HepG2 (cell line): ENCODE results near the gene FBF1. TPM values are rescaled to one million over a fixed set of nuclear protein-coding genes. Genes with fewer than 3 reads are reported as not detected.

Experiments used
- ATAC-seq: fragments of 200-7000 bp; cut with Tn5 transposase; 3 replicates; pipeline ENCODE4 v1.9.1; 2020; ENCODE audit warnings: mild to moderate bottlenecking, moderate library complexity
- BruUV-seq: library from RNA; stranded (reverse); fragments of 400-500 nt; replicated peaks from 2 replicates; lab custom pipeline; 2021; lab: Mats Ljungman, UMichigan
- CTCF ChIA-PET: fragments of 300-600 bp; formaldehyde crosslinking; extraction: SDS; loops from one replicate; lab custom pipeline; 2021; ENCODE audit warnings: low total read pairs, inconsistent platforms, low intra/inter-chr PET ratio; lab: Yijun Ruan, JAX
- POLR2A ChIA-PET: fragments of 350-600 bp; sonication (Branson Sonifier 250); formaldehyde crosslinking; loops from one replicate; lab custom pipeline; 2020; ENCODE audit warnings: antibody characterized with exemption, inconsistent platforms; lab: Yijun Ruan, JAX
- DNase-seq: peaks from one replicate; pipeline ENCODE4 v3.0.0-alpha.2; 2015; ENCODE audit warnings: low spot score
- FAIRE-seq: peaks from 3 replicates; lab custom pipeline; 2011; peaks lifted over from hg19 to GRCh38; lab: Jason Lieb, UNC
- H2AFZ ChIP-seq: one replicate; pipeline ENCODE4 v1.6.1; 2011; ENCODE audit warnings: low read length, inconsistent platforms
- H3K27ac ChIP-seq: fragments of 300-600 bp; 3 replicates; pipeline ENCODE4 v1.8.0; 2011; ENCODE audit warnings: mixed run types, mild to moderate bottlenecking, mixed read lengths, low read length, inconsistent platforms; ENCODE audit not compliant: insufficient read depth; ENCODE audit errors: extremely low read length
- H3K27me3 ChIP-seq, 2 experiments: fragments of 200-600 bp in 1 of 2; 2 replicates in 1 of 2; 3 replicates in 1 of 2; pipeline versions ENCODE4 v1.6.0 to v1.8.0; 2011; ENCODE audit warnings: low read length in 2 of 2, mild to moderate bottlenecking in 2 of 2, moderate library complexity in 2 of 2, inconsistent platforms in 1 of 2; ENCODE audit not compliant: insufficient read depth in 2 of 2, control insufficient read depth in 1 of 2
- H3K36me3 ChIP-seq, 2 experiments: fragments of 200-600 bp in 1 of 2; replicated peaks in 1 of 2; 2 replicates in 1 of 2; 3 replicates in 1 of 2; pipeline versions ENCODE4 v1.5.1 to v1.8.0; 2011; ENCODE audit warnings: low read length in 2 of 2, inconsistent platforms in 1 of 2; ENCODE audit not compliant: insufficient read depth in 2 of 2, control insufficient read depth in 1 of 2
- H3K4me1 ChIP-seq: 2 replicates; pipeline ENCODE4 v1.5.1; 2012; ENCODE audit warnings: low read length, inconsistent platforms; ENCODE audit not compliant: insufficient read depth
- H3K4me2 ChIP-seq: 2 replicates; pipeline ENCODE4 v1.6.0; 2011; ENCODE audit warnings: low read depth, low read length, inconsistent platforms
- H3K4me3 ChIP-seq, 3 experiments: fragments of 200-600 bp in 1 of 3; sonication (generic), shearing (Covaris generic) in 1 of 3; replicated peaks in 1 of 3; 2 replicates each; pipeline ENCODE4 v1.5.1; 2011 to 2016; ENCODE audit warnings: low read length in 3 of 3, inconsistent platforms in 2 of 3, low read depth in 2 of 3, mild to moderate bottlenecking in 2 of 3, control low read depth in 1 of 3, mixed read lengths in 1 of 3; ENCODE audit not compliant: insufficient read depth in 1 of 3
- H3K79me2 ChIP-seq: one replicate; pipeline ENCODE4 v1.6.1; 2011; ENCODE audit warnings: low read length, inconsistent platforms; ENCODE audit not compliant: insufficient read depth
- H3K9ac ChIP-seq: 2 replicates; pipeline ENCODE4 v1.6.0; 2011; ENCODE audit warnings: mild to moderate bottlenecking, low read depth, low read length, inconsistent platforms; ENCODE audit not compliant: insufficient read depth
- H3K9me3 ChIP-seq: 2 replicates; pipeline ENCODE4 v1.5.1; 2012; ENCODE audit warnings: mild to moderate bottlenecking, low read length
- H4K20me1 ChIP-seq: 2 replicates; pipeline ENCODE4 v1.6.0; 2011; ENCODE audit warnings: inconsistent platforms, mild to moderate bottlenecking, low read length, moderate library complexity; ENCODE audit not compliant: insufficient read depth
- AGO1 ChIP-seq: fragments of 200-400 bp; formaldehyde crosslinking; IDR thresholded peaks from 2 replicates; pipeline ENCODE4 v1.6.1; 2017; ENCODE audit warnings: mild to moderate bottlenecking, low read depth, low read length, moderate library complexity; ENCODE audit not compliant: poor library complexity, severe bottlenecking
- CBX5 ChIP-seq: sonication (generic); formaldehyde crosslinking; IDR thresholded peaks from 2 replicates; pipeline ENCODE4 v1.4.0; 2020; ENCODE audit warnings: missing genetic modification reagents, borderline replicate concordance
- DMAP1 ChIP-seq: IDR thresholded peaks from 2 replicates; pipeline ENCODE4 v1.6.1; 2016
- KDM2A ChIP-seq: sonication (generic); formaldehyde crosslinking; IDR thresholded peaks from 2 replicates; pipeline ENCODE4 v1.4.0; 2020; ENCODE audit warnings: low read depth, missing genetic modification reagents, borderline replicate concordance
- KDM5B ChIP-seq: sonication (generic); formaldehyde crosslinking; IDR thresholded peaks from 2 replicates; pipeline ENCODE4 v1.4.0; 2020; ENCODE audit warnings: missing genetic modification reagents, mild to moderate bottlenecking, borderline replicate concordance
- KLF16 ChIP-seq, 2 experiments: sonication (generic) in 1 of 2; formaldehyde crosslinking in 1 of 2; IDR thresholded peaks; 2 replicates each; pipeline versions ENCODE4 v1.6.1 to v1.8.0; 2016 to 2023; ENCODE audit warnings: missing genetic modification reagents in 2 of 2, missing compliant biosample characterization in 1 of 2
- NCOR1 ChIP-seq: fragments of 200-600 bp; sonication (generic); IDR thresholded peaks from 2 replicates; pipeline ENCODE4 v1.7.0; 2017; ENCODE audit warnings: antibody characterized with exemption, low read length, borderline replicate concordance
- NFKBIZ ChIP-seq: IDR thresholded peaks from 2 replicates; pipeline ENCODE4 v1.6.1; 2018; ENCODE audit warnings: missing genetic modification reagents, missing compliant biosample characterization
- PHF8 ChIP-seq: sonication (generic); formaldehyde crosslinking; IDR thresholded peaks from 2 replicates; pipeline ENCODE4 v1.5.0; 2020; ENCODE audit warnings: missing genetic modification reagents
- ZNF253 ChIP-seq: sonication (generic); formaldehyde crosslinking; IDR thresholded peaks from 2 replicates; pipeline ENCODE4 v1.8.0; 2022; ENCODE audit warnings: mild to moderate bottlenecking, missing genetic modification reagents, borderline replicate concordance
- ZNF44 ChIP-seq: sonication (generic); formaldehyde crosslinking; IDR thresholded peaks from 2 replicates; pipeline ENCODE4 v1.5.1; 2020; ENCODE audit warnings: mild to moderate bottlenecking, missing genetic modification reagents
- ZNF510 ChIP-seq: sonication (generic); formaldehyde crosslinking; IDR thresholded peaks from 2 replicates; pipeline ENCODE4 v1.4.0; 2020; ENCODE audit warnings: low read depth, mild to moderate bottlenecking, missing genetic modification reagents
- ZNF550 ChIP-seq: sonication (generic); formaldehyde crosslinking; IDR thresholded peaks from 2 replicates; pipeline ENCODE4 v1.4.0; 2020; ENCODE audit warnings: mild to moderate bottlenecking, missing genetic modification reagents, borderline replicate concordance
- WGBS: methylation state at CpG from one replicate; pipeline ENCODE4 v1.1.6; 2017; ENCODE audit warnings: low lambda C conversion rate; 5-methylcytosine and 5-hydroxymethylcytosine counted together
- in situ Hi-C: cut with HindIII; loops from 2 replicates; pipeline ENCODE4 v1.10.0; 2017; ENCODE audit warnings: low pct_unique_long_range_greater_than_20kb; ENCODE audit not compliant: extremely low pct_ligation_motif_present
- intact Hi-C: fragments of 100-400 bp; cut with micrococcal nuclease; formaldehyde crosslinking; loops from one replicate; pipeline ENCODE4 v1.10.0; 2022; ENCODE audit not compliant: unreplicated experiment
- polyA plus RNA-seq, 8 experiments: library from polyadenylated mRNA; depleted of rRNA in 3 of 8; stranded (reverse) in 7 of 8; unstranded in 1 of 8; fragments of >200 nt; fragmentation: Illumina TruSeq in 4 of 8; extraction: Trizol in 4 of 8; gene quantifications; 2 replicates each; pipeline versions ENCODE4 v1.2.1 to v1.2.3, GENCODE V29; 2011 to 2016; ENCODE audit warnings: low read depth in 4 of 8, missing spikeins in 1 of 8, mixed read lengths in 1 of 8; ENCODE audit not compliant: insufficient read depth in 1 of 8
- total RNA-seq, 5 experiments: library from RNA; depleted of rRNA; stranded (reverse); fragments of >200 nt; fragmentation: Illumina TruSeq; extraction: Trizol; gene quantifications; 2 replicates each; pipeline ENCODE4 v1.2.3, GENCODE V29; 2016; ENCODE audit warnings: low read depth in 1 of 5
- TF ChIP-seq, protein P1 (sequence below): sonication (generic); formaldehyde crosslinking; conservative IDR thresholded peaks from 2 replicates; pipeline ENCODE4 v1.8.1; 2023; ENCODE audit warnings: missing genetic modification reagents
- TF ChIP-seq, protein P2 (sequence below): IDR thresholded peaks from 2 replicates; pipeline ENCODE4 v1.6.1; 2016; ENCODE audit warnings: mild to moderate bottlenecking, missing biosample characterization, missing genetic modification reagents
- TF ChIP-seq, protein P3 (sequence below): fragments of 450-650 bp; IDR thresholded peaks from 2 replicates; pipeline ENCODE4 v1.6.1; 2016

FBF1 gene
- total and polyA plus RNA-seq, 2 of the 13 experiments (the other 11 are each of a cell fraction or from before 2014, with no cell fraction given), result 2.4 to 8.1 TPM

DNA sequence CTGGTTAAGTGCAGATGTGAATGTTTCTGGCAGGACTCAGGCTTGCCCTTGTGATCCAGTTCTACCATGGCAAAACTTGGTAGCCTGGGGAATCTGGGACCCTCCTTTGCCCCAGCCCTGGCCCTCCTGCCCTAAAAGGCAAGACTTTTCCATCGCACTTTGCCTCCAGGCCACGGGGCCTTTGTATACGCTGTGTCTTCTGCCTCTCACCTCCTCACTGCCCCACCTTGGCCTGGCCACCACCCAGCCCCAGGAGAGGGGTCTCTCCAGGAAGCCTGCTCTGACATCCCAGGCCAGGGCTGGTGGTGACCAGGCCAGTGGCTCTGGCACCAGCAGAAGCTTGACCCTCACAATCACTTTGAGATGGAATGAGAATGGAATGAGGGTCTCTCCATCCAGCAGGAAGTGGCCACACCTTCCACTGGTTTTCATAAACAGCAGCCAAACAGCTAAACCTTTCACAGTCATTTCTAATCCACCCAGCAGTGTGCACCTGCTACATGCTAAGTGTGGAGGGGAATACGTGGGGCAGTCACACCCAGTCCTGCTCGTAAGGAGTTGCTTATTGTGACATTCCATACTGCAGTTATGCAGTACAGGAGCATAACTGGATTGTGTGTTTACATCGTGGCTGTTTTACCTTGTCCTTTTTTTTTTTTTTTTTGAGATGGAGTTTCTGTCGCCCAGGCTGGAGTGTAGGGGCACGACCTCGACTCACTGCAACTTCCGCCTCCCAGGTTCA is 34.5 kb downstream of the FBF1 start:
- peak overlapping the region; percentile 89 for H3K9ac ChIP-seq
- H3K36me3 ChIP-seq, result peaks cover 9 to 17% of the 10 kb centered on the region in 2 experiments
- peaks cover 44% of the 10 kb centered on the region for H3K4me1 ChIP-seq
- in situ Hi-C loops (loop anchor here (5.0 kb wide), 1 partner anchor 101 kb away; no protein-coding TSS in a partner anchor), intact Hi-C loops (no loop called here)
- H3K4me2 ChIP-seq, result peak overlapping the region; percentile 96
- peak overlapping the region; percentile 78 for H2AFZ ChIP-seq
- DNase-seq (no peak), FAIRE-seq (no peak), ATAC-seq (no peak)
- H3K79me2 ChIP-seq, result peaks cover 19% of the 10 kb centered on the region
- 35% methylated on average over 10 of the region's 10 CpGs for WGBS
- H3K27ac ChIP-seq, result no peak overlapping the region
- no TSS peak for BruUV-seq
- H4K20me1 ChIP-seq, result no peaks in the 10 kb centered on the region
- no peaks in the 10 kb centered on the region; a peak in 1 of 5 replicates for H3K27me3 ChIP-seq
- POLR2A ChIA-PET, result interaction anchor here (0.7 to 7.7 kb wide), 16 partner anchors 8 to 166 kb away, joined by 3 to 95 read pairs (median 11); partner anchors contain the start of genes ACOX1, CDK3, SRP68 and TEN1
- CTCF ChIA-PET, result interaction anchor here (1.9 to 2.8 kb wide), 2 partner anchors 21 to 98 kb away, joined by 15 to 55 read pairs; no protein-coding TSS in a partner anchor
- H3K9me3 ChIP-seq, result no peaks in the 10 kb centered on the region
- peak overlapping the region; percentile 7 to 95 (median 11); a peak in 3 of 6 replicates for H3K4me3 ChIP-seq
- no peak for TF ChIP-seq NFKBIZ (CRISPR knock-in tag)
- TF ChIP-seq DMAP1 (CRISPR knock-in tag), result no peak
- TF ChIP-seq ZNF44 (CRISPR knock-in tag), result 0 out of 2 replicates have a peak, but pooled peaks have one; percentile 56
- no peak for TF ChIP-seq ZNF550 (CRISPR knock-in tag)
- TF ChIP-seq KLF16 (CRISPR knock-in tag; IDR thresholded peaks at IDR 0.05), result no peak
- TF ChIP-seq, protein P1, sequence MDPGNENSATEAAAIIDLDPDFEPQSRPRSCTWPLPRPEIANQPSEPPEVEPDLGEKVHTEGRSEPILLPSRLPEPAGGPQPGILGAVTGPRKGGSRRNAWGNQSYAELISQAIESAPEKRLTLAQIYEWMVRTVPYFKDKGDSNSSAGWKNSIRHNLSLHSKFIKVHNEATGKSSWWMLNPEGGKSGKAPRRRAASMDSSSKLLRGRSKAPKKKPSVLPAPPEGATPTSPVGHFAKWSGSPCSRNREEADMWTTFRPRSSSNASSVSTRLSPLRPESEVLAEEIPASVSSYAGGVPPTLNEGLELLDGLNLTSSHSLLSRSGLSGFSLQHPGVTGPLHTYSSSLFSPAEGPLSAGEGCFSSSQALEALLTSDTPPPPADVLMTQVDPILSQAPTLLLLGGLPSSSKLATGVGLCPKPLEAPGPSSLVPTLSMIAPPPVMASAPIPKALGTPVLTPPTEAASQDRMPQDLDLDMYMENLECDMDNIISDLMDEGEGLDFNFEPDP, result no peak
- TF ChIP-seq KDM5B (CRISPR knock-in tag), result no peak
- 0 out of 2 replicates have a peak, but pooled peaks have one; percentile 18 for TF ChIP-seq PHF8 (CRISPR knock-in tag)
- no peak for TF ChIP-seq AGO1
- TF ChIP-seq, protein P2, sequence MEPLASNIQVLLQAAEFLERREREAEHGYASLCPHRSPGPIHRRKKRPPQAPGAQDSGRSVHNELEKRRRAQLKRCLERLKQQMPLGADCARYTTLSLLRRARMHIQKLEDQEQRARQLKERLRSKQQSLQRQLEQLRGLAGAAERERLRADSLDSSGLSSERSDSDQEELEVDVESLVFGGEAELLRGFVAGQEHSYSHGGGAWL (CRISPR knock-in tag), result 0 out of 2 replicates have a peak, but pooled peaks have one; percentile 27
- TF ChIP-seq NCOR1, result no peak
- TF ChIP-seq KDM2A (CRISPR knock-in tag), result peak; percentile 29; the same call in 1 of the 2 replicates
- TF ChIP-seq, protein P3, sequence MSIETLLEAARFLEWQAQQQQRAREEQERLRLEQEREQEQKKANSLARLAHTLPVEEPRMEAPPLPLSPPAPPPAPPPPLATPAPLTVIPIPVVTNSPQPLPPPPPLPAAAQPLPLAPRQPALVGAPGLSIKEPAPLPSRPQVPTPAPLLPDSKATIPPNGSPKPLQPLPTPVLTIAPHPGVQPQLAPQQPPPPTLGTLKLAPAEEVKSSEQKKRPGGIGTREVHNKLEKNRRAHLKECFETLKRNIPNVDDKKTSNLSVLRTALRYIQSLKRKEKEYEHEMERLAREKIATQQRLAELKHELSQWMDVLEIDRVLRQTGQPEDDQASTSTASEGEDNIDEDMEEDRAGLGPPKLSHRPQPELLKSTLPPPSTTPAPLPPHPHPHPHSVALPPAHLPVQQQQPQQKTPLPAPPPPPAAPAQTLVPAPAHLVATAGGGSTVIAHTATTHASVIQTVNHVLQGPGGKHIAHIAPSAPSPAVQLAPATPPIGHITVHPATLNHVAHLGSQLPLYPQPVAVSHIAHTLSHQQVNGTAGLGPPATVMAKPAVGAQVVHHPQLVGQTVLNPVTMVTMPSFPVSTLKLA, result no peak
- 0 out of 2 replicates have a peak, but pooled peaks have one; percentile 17 for TF ChIP-seq ZNF253 (CRISPR knock-in tag)
- 0 out of 2 replicates have a peak, but pooled peaks have one; percentile 23 for TF ChIP-seq CBX5 (CRISPR knock-in tag)
- 0 out of 2 replicates have a peak, but pooled peaks have one; percentile 18 for TF ChIP-seq ZNF510
